Cardiac muscle cell (in vitro differentiated cells and primary cell): ENCODE measurements around the gene DPYSL3. TPM values are rescaled to one million over a fixed set of nuclear protein-coding genes. Genes with fewer than 3 reads are reported as not detected.

Experiments
- DNase-seq, 2 donors: peaks; one replicate each; pipeline versions ENCODE4 v3.0.0 to v3.0.0-alpha.2; 2010 to 2017; ENCODE audit warnings: low read depth in 1 of 2, low spot score in 1 of 2
- H3K27ac ChIP-seq: fragments of 200-600 bp; sonication (generic); 2 replicates; pipeline ENCODE4 v1.5.1; 2016
- H3K27me3 ChIP-seq: fragments of 200-600 bp; sonication (generic); 2 replicates; pipeline ENCODE4 v1.6.0; 2016; ENCODE audit warnings: control low read depth
- H3K36me3 ChIP-seq: fragments of 200-600 bp; sonication (generic); 2 replicates; pipeline ENCODE4 v1.5.1; 2016; ENCODE audit warnings: control low read depth
- H3K4me1 ChIP-seq: fragments of 200-600 bp; sonication (generic); 2 replicates; pipeline ENCODE4 v1.8.1; 2017; ENCODE audit warnings: low read depth, mild to moderate bottlenecking, mixed run types
- H3K4me3 ChIP-seq: fragments of 200-600 bp; sonication (generic); 2 replicates; pipeline ENCODE4 v1.5.1; 2016; ENCODE audit warnings: mild to moderate bottlenecking
- H3K9me3 ChIP-seq: fragments of 200-600 bp; sonication (generic); 2 replicates; pipeline ENCODE4 v1.5.1; 2017; ENCODE audit warnings: low read depth, mild to moderate bottlenecking, control low read depth
- CTCF ChIP-seq: IDR thresholded peaks from 2 replicates; pipeline ENCODE4 v1.5.1; 2012; ENCODE audit warnings: low read depth, mild to moderate bottlenecking, low read length
- polyA plus RNA-seq: library from polyadenylated mRNA; unstranded; fragments of >200 nt; fragmentation: Nextera tagmentation; extraction: Ambion mirVana; gene quantifications from 2 replicates; pipeline ENCODE4 v1.2.1, GENCODE V29; 2016
- total RNA-seq: library from RNA; depleted of rRNA; stranded (reverse); fragments of >200 nt; gene quantifications from 2 replicates; pipeline ENCODE4 v1.2.3, GENCODE V29; 2016

DPYSL3 gene
- total and polyA plus RNA-seq, 2 experiments from 2014 or later, result 86.3 to 129 TPM

DNA sequence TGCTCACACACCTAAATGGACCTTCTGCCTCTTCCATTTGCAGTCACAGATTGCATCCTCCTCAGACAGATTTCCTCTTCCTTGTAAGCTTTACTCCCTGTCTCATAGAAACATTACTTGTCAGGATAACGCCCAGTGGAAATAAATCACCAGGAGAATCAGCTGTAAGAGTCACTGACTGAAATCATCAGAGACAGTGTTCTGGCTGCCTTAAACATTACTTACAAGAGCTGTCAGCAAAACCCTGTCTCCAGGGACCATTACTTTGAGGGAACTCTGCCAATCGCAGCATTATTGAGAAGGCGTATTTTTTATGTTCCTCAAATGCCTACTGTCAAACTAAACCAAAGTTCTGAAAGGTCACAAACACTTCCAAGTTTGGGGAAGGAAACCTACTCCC is 5.9 kb downstream of the DPYSL3 start:
- DNase-seq, result peak in 1 of 2 donors; percentile 73
- no peak for TF ChIP-seq CTCF

DNA sequence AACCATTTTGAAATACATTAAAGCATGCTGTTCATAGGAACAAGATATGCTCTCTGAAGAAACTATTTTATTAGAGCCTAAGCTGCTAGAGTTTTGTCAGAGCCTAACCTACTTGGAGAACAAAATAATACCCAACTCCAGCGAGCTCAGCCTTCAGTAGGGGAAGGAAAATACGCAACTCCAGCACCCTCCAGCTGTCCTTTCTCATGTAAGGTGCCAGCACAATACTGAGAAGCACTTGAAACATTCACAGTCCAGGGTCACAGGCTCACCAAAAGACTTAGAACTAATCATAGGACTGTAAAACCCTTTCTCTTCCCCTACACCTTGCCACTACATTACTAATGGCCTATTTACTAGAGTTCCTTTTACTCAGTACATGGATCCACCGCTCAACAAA is 18.9 kb downstream of the DPYSL3 start:
- H3K4me3 ChIP-seq, result no peak overlapping the region
- TF ChIP-seq CTCF, result no peak

More for the DNA sequence above, 5.9 kb downstream of the DPYSL3 start:
- Histone ChIP-seq H3K27ac (no peak overlapping the region), H3K4me1 (no peaks in the 10 kb centered on the region), H3K36me3 (no peaks in the 10 kb centered on the region), H3K9me3 (no peaks in the 10 kb centered on the region), H3K4me3 (no peak overlapping the region), H3K27me3 (peaks cover 16% of the 10 kb centered on the region)

GRCh38 chr5:147487031-147487750 is 22.7 kb downstream of the DPYSL3 start:
- Histone ChIP-seq H3K4me3 (no peak overlapping the region), H3K4me1 (peaks cover 10% of the 10 kb centered on the region), H3K27me3 (no peaks in the 10 kb centered on the region), H3K27ac (no peak overlapping the region), H3K9me3 (no peaks in the 10 kb centered on the region), H3K36me3 (no peaks in the 10 kb centered on the region)
- no peak for TF ChIP-seq CTCF
- DNase-seq, result no peak

More for the DNA sequence above, 18.9 kb downstream of the DPYSL3 start:
- DNase-seq, result peak; percentile 38 to 50
- Histone ChIP-seq H3K36me3 (no peaks in the 10 kb centered on the region), H3K27me3 (no peaks in the 10 kb centered on the region), H3K9me3 (no peaks in the 10 kb centered on the region), H3K4me1 (peaks cover 10% of the 10 kb centered on the region), H3K27ac (no peak overlapping the region)

DNA sequence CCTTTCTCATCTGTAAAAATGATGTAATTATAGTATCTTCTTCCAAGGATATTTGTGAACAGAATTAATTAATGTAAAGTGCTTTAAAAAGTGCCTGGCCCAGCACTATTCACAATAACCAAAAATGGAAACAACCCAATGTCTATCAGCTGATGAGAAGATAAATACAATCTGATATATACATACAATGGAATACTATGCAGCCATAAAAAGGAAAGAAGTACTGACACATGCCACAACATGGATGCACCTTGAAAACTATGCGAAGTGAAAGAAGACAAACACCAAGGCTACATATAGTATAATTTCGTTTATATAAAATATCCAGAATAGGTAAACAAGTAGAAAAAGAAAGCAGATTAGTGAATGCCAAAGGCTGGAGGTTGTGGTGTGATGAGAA is 24.1 kb downstream of the DPYSL3 start:
- Histone ChIP-seq H3K36me3 (no peaks in the 10 kb centered on the region), H3K27ac (no peak overlapping the region), H3K9me3 (no peaks in the 10 kb centered on the region), H3K27me3 (no peaks in the 10 kb centered on the region), H3K4me1 (peaks cover 10% of the 10 kb centered on the region), H3K4me3 (no peak overlapping the region)
- no peak for DNase-seq
- TF ChIP-seq CTCF, result no peak

DNA sequence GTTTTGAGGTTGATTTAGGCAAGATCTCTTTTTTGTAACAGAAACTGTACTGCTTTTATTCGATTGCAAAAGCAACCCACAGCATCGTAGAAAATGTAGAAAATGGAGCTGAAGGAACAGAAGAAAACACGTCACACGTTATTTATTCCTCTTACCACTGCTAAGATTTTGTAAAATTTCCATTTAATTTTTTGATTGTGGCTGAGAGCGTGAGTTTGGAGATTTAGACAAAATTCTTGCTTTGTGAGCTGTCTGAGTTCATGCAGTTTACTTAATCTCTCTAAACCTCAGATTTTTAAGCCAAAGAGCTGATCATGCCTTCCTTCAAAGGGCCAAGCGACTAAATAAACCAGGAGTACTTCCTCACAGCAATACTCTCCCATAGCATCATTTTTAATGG is 24.8 kb downstream of the DPYSL3 start:
- H3K4me1 ChIP-seq, result peaks cover 10% of the 10 kb centered on the region
- no peak for TF ChIP-seq CTCF
- H3K27ac ChIP-seq, result no peak overlapping the region
- no peaks in the 10 kb centered on the region for H3K27me3 ChIP-seq
- no peaks in the 10 kb centered on the region for H3K36me3 ChIP-seq
- H3K4me3 ChIP-seq, result no peak overlapping the region
- DNase-seq, result peak in 1 of 2 donors; percentile 67
- no peaks in the 10 kb centered on the region for H3K9me3 ChIP-seq

GRCh38 chr5:147484708-147485020 is 25.2 kb downstream of the DPYSL3 start:
- no peak for TF ChIP-seq CTCF
- Histone ChIP-seq H3K27ac (no peak overlapping the region), H3K4me3 (no peak overlapping the region), H3K36me3 (no peaks in the 10 kb centered on the region), H3K27me3 (no peaks in the 10 kb centered on the region), H3K4me1 (peaks cover 10% of the 10 kb centered on the region), H3K9me3 (no peaks in the 10 kb centered on the region)
- no peak for DNase-seq
